Mesenchymal stem cell (in vitro differentiated cells and primary cell): ENCODE data around the gene USB1.
A peak's percentile ranks its signal among the peaks of the same experiment; 100 is the strongest.
"Not testable (repeated sequence)": the region's sequence is repeated elsewhere in the genome, so short reads cannot be mapped to it uniquely, and the experiment has no call there.

Experiments used
- DNase-seq: peaks from one replicate; pipeline ENCODE4 v3.0.0-alpha.2; 2013
- H2AFZ ChIP-seq: one replicate; pipeline ENCODE4 v1.6.1; 2013; ENCODE audit warnings: low read depth, mild to moderate bottlenecking, control low read depth, inconsistent platforms, low read length, moderate library complexity
- H2AK5ac ChIP-seq: 2 replicates; pipeline ENCODE4 v1.6.1; 2013; ENCODE audit warnings: low read length, moderate library complexity, mild to moderate bottlenecking, inconsistent platforms; ENCODE audit not compliant: severe bottlenecking
- H2BK120ac ChIP-seq: one replicate; pipeline ENCODE4 v1.6.1; 2013; ENCODE audit warnings: low read depth, mild to moderate bottlenecking, inconsistent platforms, low read length, moderate library complexity
- H2BK12ac ChIP-seq, 2 experiments: one replicate each; pipeline ENCODE4 v1.6.1; 2013; ENCODE audit warnings: inconsistent platforms in 2 of 2, low read length in 2 of 2, mild to moderate bottlenecking in 2 of 2, moderate library complexity in 2 of 2, control low read depth in 1 of 2
- H2BK15ac ChIP-seq: one replicate; pipeline ENCODE4 v1.6.1; 2013; ENCODE audit warnings: mild to moderate bottlenecking, low read depth, inconsistent platforms; ENCODE audit not compliant: poor library complexity, severe bottlenecking
- H2BK5ac ChIP-seq: 2 replicates; pipeline ENCODE4 v1.6.1; 2013; ENCODE audit warnings: low read depth, mild to moderate bottlenecking, low read length, control low read depth, inconsistent platforms; ENCODE audit not compliant: poor library complexity, severe bottlenecking
- H3K14ac ChIP-seq, 2 experiments: one replicate each; pipeline ENCODE4 v1.6.1; 2013; ENCODE audit warnings: inconsistent platforms in 2 of 2, low read length in 2 of 2, control low read depth in 1 of 2, mild to moderate bottlenecking in 1 of 2, moderate library complexity in 1 of 2
- H3K18ac ChIP-seq, 2 experiments: one replicate each; pipeline ENCODE4 v1.6.1; 2013; ENCODE audit warnings: inconsistent platforms in 2 of 2, low read length in 2 of 2, control low read depth in 1 of 2, low read depth in 1 of 2, mild to moderate bottlenecking in 1 of 2
- H3K23ac ChIP-seq, 2 experiments: one replicate each; pipeline ENCODE4 v1.6.1; 2013; ENCODE audit warnings: inconsistent platforms in 2 of 2, low read length in 2 of 2, mild to moderate bottlenecking in 2 of 2, moderate library complexity in 2 of 2, control low read depth in 1 of 2
- H3K27ac ChIP-seq: 2 replicates; pipeline ENCODE4 v1.5.1; 2013; ENCODE audit warnings: mild to moderate bottlenecking, moderate library complexity, low read length, control low read depth, inconsistent platforms; ENCODE audit not compliant: poor library complexity, severe bottlenecking
- H3K27me3 ChIP-seq, 2 experiments: 2 replicates each; pipeline versions ENCODE4 v1.6.1 to v1.7.0; 2013; ENCODE audit warnings: low read length in 2 of 2, mild to moderate bottlenecking in 2 of 2, moderate library complexity in 2 of 2, control low read depth in 1 of 2, inconsistent platforms in 1 of 2; ENCODE audit not compliant: control insufficient read depth in 1 of 2, insufficient read depth in 1 of 2
- H3K36me3 ChIP-seq, 2 experiments: 2 replicates each; pipeline versions ENCODE4 v1.6.1 to v1.7.0; 2013; ENCODE audit warnings: low read length in 2 of 2, control low read depth in 1 of 2, inconsistent platforms in 1 of 2, low read depth in 1 of 2, mild to moderate bottlenecking in 1 of 2; ENCODE audit not compliant: insufficient read depth in 2 of 2, control insufficient read depth in 1 of 2
- H3K4ac ChIP-seq, 2 experiments: one replicate each; pipeline ENCODE4 v1.6.1; 2013; ENCODE audit warnings: inconsistent platforms in 2 of 2, low read length in 2 of 2, mild to moderate bottlenecking in 2 of 2, moderate library complexity in 2 of 2, control low read depth in 1 of 2, low read depth in 1 of 2
- H3K4me1 ChIP-seq: 2 replicates; pipeline ENCODE4 v1.6.1; 2013; ENCODE audit warnings: low read depth, low read length, control low read depth; ENCODE audit not compliant: control insufficient read depth, insufficient read depth
- H3K4me2 ChIP-seq: 2 replicates; pipeline ENCODE4 v1.6.1; 2013; ENCODE audit warnings: low read length, mild to moderate bottlenecking, inconsistent platforms; ENCODE audit not compliant: poor library complexity, severe bottlenecking
- H3K4me3 ChIP-seq, 2 experiments: 2 replicates each; pipeline versions ENCODE4 v1.5.1 to v1.7.0; 2013; ENCODE audit warnings: low read length in 2 of 2, mild to moderate bottlenecking in 2 of 2, control low read depth in 1 of 2, low read depth in 1 of 2; ENCODE audit not compliant: insufficient read depth in 1 of 2
- H3K79me1 ChIP-seq: replicated peaks from 2 replicates; pipeline ENCODE4 v1.6.1; 2013; ENCODE audit warnings: mild to moderate bottlenecking, control low read depth, low read length, inconsistent platforms; ENCODE audit not compliant: poor library complexity, severe bottlenecking
- H3K9ac ChIP-seq: 2 replicates; pipeline ENCODE4 v1.7.0; 2013; ENCODE audit warnings: mild to moderate bottlenecking, low read length, moderate library complexity
- H3K9me3 ChIP-seq: 2 replicates; pipeline ENCODE4 v1.7.0; 2013; ENCODE audit warnings: mild to moderate bottlenecking, low read length; ENCODE audit not compliant: control insufficient read depth
- H4K8ac ChIP-seq: one replicate; pipeline ENCODE4 v1.6.1; 2013; ENCODE audit warnings: inconsistent platforms, mild to moderate bottlenecking, low read length, moderate library complexity
- H4K91ac ChIP-seq: one replicate; pipeline ENCODE4 v1.6.1; 2013; ENCODE audit warnings: mild to moderate bottlenecking, low read length, inconsistent platforms
- WGBS: methylation state at CpG from one replicate; pipeline ENCODE4 v1.1.7; 2013; ENCODE audit warnings: mixed read lengths; 5-methylcytosine and 5-hydroxymethylcytosine counted together

Gene USB1

DNA sequence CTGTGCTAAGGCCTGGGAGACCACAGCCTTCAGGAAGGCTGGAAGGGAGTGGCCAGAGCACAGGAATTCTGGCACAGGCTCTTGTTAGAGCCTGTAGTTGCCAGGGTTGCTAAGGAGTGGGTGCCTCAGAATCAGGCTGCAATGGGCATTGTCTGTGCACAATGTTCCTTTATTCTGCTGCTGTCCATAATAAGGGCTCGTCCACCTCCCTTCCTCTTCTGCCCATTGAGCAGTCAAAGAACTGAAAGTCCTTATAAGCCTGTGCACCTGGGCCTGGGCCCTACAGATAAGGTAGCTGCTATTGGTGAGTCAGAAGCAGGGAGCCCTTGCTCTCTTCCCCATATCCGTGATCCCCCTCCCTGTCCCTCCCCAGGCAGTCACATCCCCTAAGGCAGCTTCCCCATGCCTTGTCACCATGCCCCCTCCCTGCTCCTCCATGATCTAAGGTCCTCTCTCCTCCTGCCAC is 24.8 kb upstream of the USB1 start:
- Histone ChIP-seq H2BK5ac (no peak overlapping the region), H3K4me1 (no peaks in the 10 kb centered on the region), H2BK120ac (no peak overlapping the region), H4K91ac (no peak overlapping the region), H2AFZ (no peak overlapping the region), H2AK5ac (no peak overlapping the region), H3K4me3 (no peak overlapping the region), H4K8ac (no peak overlapping the region), H3K9ac (no peak overlapping the region), H3K4ac (no peak overlapping the region), H3K36me3 (no peaks in the 10 kb centered on the region), H3K27me3 (peaks cover 4 to 94% of the 10 kb centered on the region in 2 experiments), H3K4me2 (no peak overlapping the region), H3K9me3 (peaks cover 4% of the 10 kb centered on the region), H2BK15ac (no peak overlapping the region), H3K27ac (no peak overlapping the region), H3K23ac (no peak overlapping the region), H3K14ac (no peak overlapping the region), H3K79me1 (no peaks in the 10 kb centered on the region), H2BK12ac (no peak overlapping the region), H3K18ac (no peak overlapping the region)
- WGBS = 85% methylated on average over 2 of the region's 2 CpGs
- DNase-seq = no peak

DNA sequence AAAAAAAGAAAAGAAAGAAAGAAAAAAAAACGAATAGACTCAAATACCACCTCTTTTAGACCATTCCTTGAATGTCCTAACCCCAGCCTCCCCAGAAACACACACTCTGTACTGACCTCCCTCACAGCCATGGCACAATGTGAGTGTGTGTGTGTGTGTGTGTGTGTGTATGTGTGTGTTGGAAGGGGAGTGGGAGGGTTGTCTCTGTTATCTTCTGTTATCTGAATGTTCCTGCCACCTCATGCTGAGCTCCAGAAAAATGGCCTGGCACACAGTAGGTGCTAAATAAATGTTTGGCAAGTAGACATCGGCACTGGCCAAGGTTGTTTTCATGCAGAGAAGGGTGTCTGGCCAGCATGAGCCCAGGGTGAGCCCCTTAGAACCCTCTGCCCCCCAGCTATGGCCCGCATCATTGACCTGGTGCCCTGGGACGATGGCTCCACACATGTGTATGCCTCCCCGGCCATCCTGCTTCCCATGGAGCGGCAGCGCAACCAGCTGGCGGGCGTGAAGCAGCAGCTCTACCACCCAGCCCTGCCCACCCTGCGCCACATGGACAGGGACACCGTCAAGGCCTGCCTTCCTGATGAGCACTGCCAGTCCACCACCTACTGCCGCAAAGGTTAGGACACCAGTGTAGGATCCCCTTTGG is 23.7 kb upstream of the USB1 start:
- H3K27me3 ChIP-seq = peaks cover 4 to 93% of the 10 kb centered on the region in 2 experiments
- no peaks in the 10 kb centered on the region for H3K36me3 ChIP-seq
- H3K4me1 ChIP-seq = no peaks in the 10 kb centered on the region
- H3K4me2 ChIP-seq = no peak overlapping the region
- no peaks in the 10 kb centered on the region for H3K79me1 ChIP-seq
- no peak overlapping the region for H4K8ac ChIP-seq
- peak overlapping the region in 1 of 2 experiments; percentile 62 for H3K14ac ChIP-seq
- H3K9ac ChIP-seq = no peak overlapping the region
- no peak overlapping the region for H2BK5ac ChIP-seq
- H2AK5ac ChIP-seq = no peak overlapping the region
- 82% methylated on average over 11 of the region's 12 CpGs for WGBS
- H4K91ac ChIP-seq = no peak overlapping the region
- H2AFZ ChIP-seq = no peak overlapping the region
- peak overlapping the region in 1 of 2 experiments; percentile 24 for H2BK12ac ChIP-seq
- peak overlapping the region in 1 of 2 experiments; percentile 9 for H3K4me3 ChIP-seq
- no peaks in the 10 kb centered on the region for H3K9me3 ChIP-seq
- no peak overlapping the region for H2BK15ac ChIP-seq
- DNase-seq = no peak
- H3K4ac ChIP-seq = no peak overlapping the region
- no peak overlapping the region for H3K23ac ChIP-seq
- H2BK120ac ChIP-seq = no peak overlapping the region
- no peak overlapping the region for H3K27ac ChIP-seq
- no peak overlapping the region for H3K18ac ChIP-seq

DNA sequence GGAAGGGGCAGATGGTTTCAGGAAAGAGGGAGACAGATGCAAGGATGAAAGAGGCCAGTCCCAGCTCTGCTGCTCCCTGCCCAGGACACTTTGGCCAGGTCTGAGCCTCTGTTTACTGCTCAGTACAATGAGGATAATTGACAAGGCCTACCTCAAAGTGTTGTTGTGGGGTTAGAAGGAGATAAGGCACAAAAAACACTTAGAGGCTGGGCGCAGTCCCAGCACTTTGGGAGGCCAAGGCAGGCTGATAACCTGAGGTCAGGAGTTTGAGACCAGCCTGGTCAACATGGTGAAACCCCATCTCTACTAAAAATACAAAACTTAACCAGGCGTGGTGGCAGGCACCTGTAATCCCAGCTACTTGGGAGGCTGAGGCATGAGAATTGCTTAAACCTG is 23.1 kb upstream of the USB1 start:
- not testable (repeated sequence) for H3K4me1 ChIP-seq, H3K4me2 ChIP-seq, DNase-seq, H2BK15ac ChIP-seq, H3K9me3 ChIP-seq, H2BK12ac ChIP-seq, H4K91ac ChIP-seq, H2BK5ac ChIP-seq, H4K8ac ChIP-seq, H3K4ac ChIP-seq, H2AFZ ChIP-seq, H3K23ac ChIP-seq, H3K9ac ChIP-seq, H3K79me1 ChIP-seq, H2AK5ac ChIP-seq, H3K27ac ChIP-seq, H3K18ac ChIP-seq, H2BK120ac ChIP-seq, H3K36me3 ChIP-seq, H3K4me3 ChIP-seq
- H3K14ac ChIP-seq = peak overlapping the region in 1 of 2 experiments; percentile 62
- WGBS = 73% methylated on average over 2 of the region's 2 CpGs
- peaks cover 4 to 88% of the 10 kb centered on the region in 2 experiments for H3K27me3 ChIP-seq

DNA sequence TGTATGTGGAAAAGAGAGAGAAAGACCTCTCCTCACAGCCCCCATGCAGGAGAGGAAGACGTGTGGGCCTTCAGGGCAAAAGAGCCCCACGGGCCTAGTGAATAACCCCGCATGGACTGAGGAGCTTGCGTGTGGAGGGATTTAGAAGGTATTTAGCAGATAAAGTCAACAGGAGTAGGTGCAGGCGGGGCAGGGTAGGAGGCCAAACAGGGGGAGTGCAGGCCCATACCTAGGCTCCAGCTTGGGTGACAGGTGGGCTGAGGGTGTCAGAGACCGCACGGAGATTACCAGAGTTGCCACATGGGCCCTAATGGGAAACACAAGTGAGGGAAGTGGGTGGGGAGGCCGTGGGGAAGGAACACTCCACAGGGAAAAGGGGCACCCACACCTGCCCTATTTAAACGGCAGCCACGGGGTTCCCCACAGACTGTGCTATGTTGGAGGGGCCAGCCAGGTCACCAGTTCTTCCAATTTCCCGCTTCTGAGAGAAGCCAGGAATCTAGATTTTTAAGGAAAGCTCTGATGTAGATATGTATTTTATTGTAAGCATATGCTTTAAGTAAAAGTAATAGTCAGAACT is 22.1 kb upstream of the USB1 start:
- Histone ChIP-seq H3K27ac (no peak overlapping the region), H3K14ac (no peak overlapping the region), H3K27me3 (peaks cover 4 to 88% of the 10 kb centered on the region in 2 experiments), H3K9me3 (no peaks in the 10 kb centered on the region), H2BK12ac (no peak overlapping the region), H3K36me3 (no peaks in the 10 kb centered on the region), H3K4me2 (no peak overlapping the region), H3K4me1 (no peaks in the 10 kb centered on the region), H3K23ac (no peak overlapping the region), H3K4me3 (no peak overlapping the region), H4K8ac (no peak overlapping the region), H2BK15ac (no peak overlapping the region), H3K9ac (no peak overlapping the region), H3K18ac (no peak overlapping the region), H4K91ac (no peak overlapping the region), H2BK120ac (no peak overlapping the region), H3K4ac (no peak overlapping the region), H2BK5ac (no peak overlapping the region), H2AFZ (no peak overlapping the region), H3K79me1 (no peaks in the 10 kb centered on the region), H2AK5ac (no peak overlapping the region)
- 87% methylated on average over 10 of the region's 11 CpGs for WGBS
- no peak for DNase-seq
